ENCODE measurements around the gene GPS1. TPM values are rescaled to one million over a fixed set of nuclear protein-coding genes. Genes with fewer than 3 reads are reported as not detected.

Gene GPS1
- total RNA-seq, 1 donor from 2014 or later: 94.7 TPM

DNA sequence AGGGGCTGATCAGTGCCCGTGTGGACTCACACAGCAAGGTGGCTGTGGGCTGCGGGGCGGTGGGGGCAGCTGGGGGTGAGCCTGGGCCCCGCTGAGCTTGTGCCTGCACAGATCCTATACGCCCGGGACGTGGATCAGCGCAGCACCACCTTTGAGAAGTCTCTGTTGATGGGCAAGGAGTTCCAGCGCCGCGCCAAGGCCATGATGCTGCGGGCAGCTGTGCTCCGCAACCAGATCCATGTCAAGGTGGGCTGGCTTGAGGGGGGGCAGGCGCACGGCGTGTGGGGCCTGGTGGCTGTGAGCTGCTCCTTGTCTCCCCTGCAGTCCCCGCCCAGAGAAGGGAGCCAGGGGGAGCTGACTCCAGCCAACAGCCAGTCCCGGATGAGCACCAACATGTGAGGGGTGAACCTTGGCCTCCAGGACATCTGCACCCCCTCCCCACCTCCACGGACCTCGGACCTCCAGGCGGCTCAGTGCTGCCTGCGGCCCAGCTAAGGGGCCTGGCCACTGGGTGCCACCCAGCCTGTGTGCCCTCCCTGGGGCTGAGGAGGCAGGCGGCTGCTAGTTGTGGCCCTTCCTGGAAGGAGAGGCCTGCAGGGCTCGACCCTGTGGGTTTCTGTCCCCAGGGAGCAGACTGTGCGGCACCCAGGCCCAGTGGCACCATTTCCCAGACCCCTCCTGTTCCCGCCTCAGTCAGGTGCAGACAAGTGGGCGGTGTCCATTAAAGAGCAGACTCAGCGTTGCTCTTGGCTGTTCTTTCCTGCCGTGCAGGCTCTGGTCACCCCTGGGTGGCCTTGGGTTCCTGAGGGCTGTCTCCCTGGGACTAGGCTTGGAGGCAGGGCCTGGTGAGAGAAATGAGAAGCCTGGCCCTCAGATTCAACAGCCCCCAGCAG is 5.3 kb downstream of the GPS1 start:
- ATAC-seq (ENCODE audit: low read depth) (no peak), DNase-seq (no peak)
- CTCF ChIA-PET: no interaction called here
- Mint-ChIP-seq H3K36me3 (ENCODE audit: low read depth) (peaks cover 50% of the 10 kb centered on the region), H3K4me1 (peaks cover 9% of the 10 kb centered on the region), H3K4me3 (no peak overlapping the region), H3K27me3 (no peaks in the 10 kb centered on the region), H3K9me3 (no peaks in the 10 kb centered on the region), H3K27ac (no peak overlapping the region)
- intact Hi-C loops (cut with micrococcal nuclease): no loop called here
- POLR2A ChIA-PET: interaction anchor here (0.6 kb wide), 1 partner anchor 27 kb away, joined by 3 read pairs; no protein-coding TSS in a partner anchor
- TF ChIP-seq, protein P1, sequence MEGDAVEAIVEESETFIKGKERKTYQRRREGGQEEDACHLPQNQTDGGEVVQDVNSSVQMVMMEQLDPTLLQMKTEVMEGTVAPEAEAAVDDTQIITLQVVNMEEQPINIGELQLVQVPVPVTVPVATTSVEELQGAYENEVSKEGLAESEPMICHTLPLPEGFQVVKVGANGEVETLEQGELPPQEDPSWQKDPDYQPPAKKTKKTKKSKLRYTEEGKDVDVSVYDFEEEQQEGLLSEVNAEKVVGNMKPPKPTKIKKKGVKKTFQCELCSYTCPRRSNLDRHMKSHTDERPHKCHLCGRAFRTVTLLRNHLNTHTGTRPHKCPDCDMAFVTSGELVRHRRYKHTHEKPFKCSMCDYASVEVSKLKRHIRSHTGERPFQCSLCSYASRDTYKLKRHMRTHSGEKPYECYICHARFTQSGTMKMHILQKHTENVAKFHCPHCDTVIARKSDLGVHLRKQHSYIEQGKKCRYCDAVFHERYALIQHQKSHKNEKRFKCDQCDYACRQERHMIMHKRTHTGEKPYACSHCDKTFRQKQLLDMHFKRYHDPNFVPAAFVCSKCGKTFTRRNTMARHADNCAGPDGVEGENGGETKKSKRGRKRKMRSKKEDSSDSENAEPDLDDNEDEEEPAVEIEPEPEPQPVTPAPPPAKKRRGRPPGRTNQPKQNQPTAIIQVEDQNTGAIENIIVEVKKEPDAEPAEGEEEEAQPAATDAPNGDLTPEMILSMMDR (IDR thresholded peaks at IDR 0.05): no peak

DNA sequence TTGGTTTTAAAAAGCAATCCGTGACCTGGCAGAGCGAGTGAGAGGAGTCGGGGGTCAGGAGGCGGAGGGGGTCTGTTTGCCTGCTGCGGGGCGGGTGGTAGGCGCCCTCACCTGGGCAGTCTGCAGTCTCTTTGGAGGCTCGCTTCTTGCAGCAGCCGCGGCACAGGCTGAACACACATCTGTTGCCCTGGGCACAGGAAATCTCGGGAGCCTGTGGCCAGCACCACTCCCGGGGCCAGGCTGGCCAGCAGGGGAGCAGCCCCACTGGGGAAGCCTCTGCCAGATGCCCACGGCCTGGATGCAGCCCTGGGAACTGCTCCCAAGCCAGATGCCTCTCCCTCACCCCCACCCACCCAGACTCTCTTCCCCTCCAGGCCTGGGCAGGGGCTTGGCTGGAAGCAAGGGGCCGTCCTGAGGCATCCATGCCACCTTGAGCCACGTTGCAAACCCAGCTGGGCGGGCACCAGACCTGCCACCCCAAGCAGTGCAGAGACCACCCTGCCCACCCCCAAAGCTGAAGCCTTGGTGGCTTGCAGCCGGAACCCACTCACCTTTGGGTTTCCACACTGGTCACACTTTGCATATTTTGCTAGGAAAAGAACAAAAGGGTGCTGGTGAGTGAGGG is 6.6 kb downstream of the GPS1 start:
- Mint-ChIP-seq H3K4me1 (peaks cover 2% of the 10 kb centered on the region), H3K36me3 (ENCODE audit: low read depth) (peaks cover 54% of the 10 kb centered on the region), H3K27ac (no peak overlapping the region), H3K27me3 (no peaks in the 10 kb centered on the region), H3K9me3 (no peaks in the 10 kb centered on the region), H3K4me3 (no peak overlapping the region)
- TF ChIP-seq, protein P1 (IDR thresholded peaks at IDR 0.05): no peak
- no peak for ATAC-seq (ENCODE audit: low read depth)
- intact Hi-C loops (cut with micrococcal nuclease): no loop called here
- ChIA-PET POLR2A (no interaction called here), CTCF (no interaction called here)
- DNase-seq: no peak

DNA sequence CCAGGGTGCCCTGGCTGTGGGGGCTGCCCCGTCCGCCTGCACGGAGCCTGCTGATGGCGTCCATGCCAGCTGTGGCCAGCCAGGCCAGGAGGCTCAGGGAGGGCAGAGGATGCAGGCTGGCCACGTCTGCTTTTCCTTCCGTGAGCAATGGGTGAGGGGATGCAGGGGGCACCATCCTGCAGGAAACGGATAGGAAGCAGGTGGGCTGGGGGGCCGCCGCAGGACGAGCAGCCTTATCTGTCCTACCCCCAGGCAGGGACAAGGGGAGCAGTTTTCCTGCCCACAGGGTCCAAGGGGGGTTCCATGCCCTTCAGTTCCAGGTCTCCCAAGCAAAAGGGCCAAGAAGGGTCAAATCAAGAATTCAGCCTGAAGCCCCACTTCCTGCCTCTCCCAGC is 7.2 kb downstream of the GPS1 start:
- POLR2A ChIA-PET: no interaction called here

DNA sequence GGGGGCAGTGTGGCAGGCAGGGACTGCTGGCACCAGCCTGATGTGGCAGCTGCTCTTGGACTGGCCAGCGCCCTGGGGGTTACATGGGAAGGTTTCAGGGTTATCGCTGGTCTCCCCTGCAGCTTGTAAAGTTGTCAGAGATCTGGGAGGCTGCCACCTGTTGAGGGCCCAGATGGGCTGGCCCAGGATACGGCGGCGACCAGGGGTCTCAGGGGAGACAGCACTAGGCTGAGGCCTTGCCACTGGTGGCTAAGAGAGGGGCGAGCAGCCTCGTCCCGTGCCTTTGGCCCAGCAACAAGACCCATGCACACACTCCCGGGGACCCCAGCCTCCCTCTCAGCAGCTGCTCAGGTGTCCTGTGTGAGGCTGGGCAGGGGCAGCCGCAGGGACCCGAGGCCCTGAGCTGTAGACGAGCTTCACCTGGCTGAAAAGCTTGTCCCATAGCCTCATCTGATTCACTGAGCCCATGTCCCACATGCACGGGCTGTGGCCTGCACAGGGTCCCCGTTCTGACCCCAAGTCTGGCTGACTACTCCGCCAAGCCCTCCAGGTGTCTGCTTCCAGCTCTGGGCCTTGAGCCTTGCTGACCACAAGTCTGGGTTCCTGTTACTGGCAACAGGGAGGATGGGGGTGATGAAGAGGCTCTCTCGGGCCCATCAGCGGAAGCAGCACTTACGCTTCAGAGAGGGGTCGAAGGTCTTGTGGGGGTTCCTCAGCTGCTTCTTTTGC is 7.7 kb downstream of the GPS1 start:
- intact Hi-C loops (cut with micrococcal nuclease): no loop called here
- Mint-ChIP-seq H3K27me3 (no peaks in the 10 kb centered on the region), H3K9me3 (no peaks in the 10 kb centered on the region), H3K36me3 (ENCODE audit: low read depth) (peaks cover 53% of the 10 kb centered on the region), H3K27ac (no peak overlapping the region), H3K4me1 (peaks cover 5% of the 10 kb centered on the region), H3K4me3 (no peak overlapping the region)
- no peak for ATAC-seq (ENCODE audit: low read depth)
- CTCF ChIA-PET: no interaction called here
- no peak for DNase-seq
- TF ChIP-seq, protein P1 (IDR thresholded peaks at IDR 0.05): no peak
- POLR2A ChIA-PET: no interaction called here

More for the DNA sequence above, 7.2 kb downstream of the GPS1 start:
- ATAC-seq (ENCODE audit: low read depth) (no peak), DNase-seq (no peak)
- Mint-ChIP-seq H3K27ac (no peak overlapping the region), H3K4me3 (no peak overlapping the region), H3K36me3 (ENCODE audit: low read depth) (peaks cover 53% of the 10 kb centered on the region), H3K9me3 (no peaks in the 10 kb centered on the region), H3K4me1 (no peaks in the 10 kb centered on the region), H3K27me3 (no peaks in the 10 kb centered on the region)
- intact Hi-C loops (cut with micrococcal nuclease): no loop called here
- TF ChIP-seq, protein P1 (IDR thresholded peaks at IDR 0.05): no peak
- CTCF ChIA-PET: no interaction called here

DNA sequence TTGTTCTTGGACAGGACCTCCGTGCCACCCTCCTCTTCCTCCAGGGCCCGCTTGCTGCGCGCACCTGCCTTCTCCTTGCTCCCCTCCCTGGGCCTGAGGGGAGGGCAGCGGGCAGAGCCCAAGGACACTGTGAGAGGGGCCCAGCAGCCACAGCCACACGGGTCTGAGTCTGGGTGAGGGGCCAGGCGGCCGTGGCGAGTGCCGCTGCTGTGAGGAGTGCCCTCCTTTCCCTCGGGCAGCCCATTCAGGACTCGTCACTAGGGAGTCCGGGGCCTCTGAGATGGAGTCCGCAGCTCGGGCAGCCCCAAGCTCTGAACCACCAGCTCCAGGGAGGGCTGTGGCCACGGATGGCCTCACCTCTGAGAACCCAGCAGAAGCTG is 8.3 kb downstream of the GPS1 start:
- TF ChIP-seq, protein P1 (IDR thresholded peaks at IDR 0.05): no peak
- ATAC-seq (ENCODE audit: low read depth) (no peak), DNase-seq (no peak)
- H3K4me1 Mint-ChIP-seq: peaks cover 10% of the 10 kb centered on the region
- H3K27ac Mint-ChIP-seq: no peak overlapping the region
- peaks cover 50% of the 10 kb centered on the region for H3K36me3 Mint-ChIP-seq (ENCODE audit: low read depth)
- CTCF ChIA-PET: no interaction called here
- POLR2A ChIA-PET: no interaction called here
- H3K4me3 Mint-ChIP-seq: no peak overlapping the region
- no peaks in the 10 kb centered on the region for H3K9me3 Mint-ChIP-seq
- no peaks in the 10 kb centered on the region for H3K27me3 Mint-ChIP-seq
- intact Hi-C loops (cut with micrococcal nuclease): no loop called here

Data from activated B cell treated with CpG ODN at 0.5 μM for 24 hours (primary cell).